Right atrium auricular region (tissue), 2 donors: ENCODE measurements around the gene TAOK3. TPM values are rescaled to one million over a fixed set of nuclear protein-coding genes. Genes with fewer than 3 reads are reported as not detected.

Source experiments
- DNase-seq: peaks from one replicate; pipeline ENCODE4 v3.0.0-alpha.2; 2019; ENCODE audit warnings: low spot score
- H3K27ac ChIP-seq, 2 donors: fragments of 200-600 bp; sonication (generic); 1 replicate in 1 of 2; 2 replicates in 1 of 2; pipeline ENCODE4 v1.5.1; 2016 to 2019
- H3K27me3 ChIP-seq, 2 donors: fragments of 200-600 bp; sonication (generic); one replicate each; pipeline versions ENCODE4 v1.5.1 to v1.6.0; 2017 to 2019
- H3K36me3 ChIP-seq: fragments of 200-600 bp; sonication (generic); one replicate; pipeline ENCODE4 v1.5.1; 2016
- H3K4me1 ChIP-seq, 2 donors: fragments of 200-600 bp; sonication (generic); one replicate each; pipeline versions ENCODE4 v1.5.1 to v1.6.0; 2017 to 2019
- H3K4me3 ChIP-seq, 2 donors: fragments of 200-600 bp; sonication (generic); 1 replicate in 1 of 2; 2 replicates in 1 of 2; pipeline ENCODE4 v1.5.1; 2017 to 2019; ENCODE audit warnings: mild to moderate bottlenecking in 1 of 2, moderate library complexity in 1 of 2
- H3K9me3 ChIP-seq, 2 donors: fragments of 200-600 bp; sonication (generic); one replicate each; pipeline ENCODE4 v1.5.1; 2019
- total RNA-seq, 2 donors: library from RNA; depleted of rRNA; stranded (reverse); fragments of >200 nt; gene quantifications; one replicate each; pipeline ENCODE4 v1.1.0, GENCODE V29; 2016
- TF ChIP-seq, protein P1 (sequence below), 2 donors: fragments of 200-600 bp; sonication (generic); IDR thresholded peaks; one replicate each; pipeline ENCODE4 v1.5.1; 2019; ENCODE audit warnings: antibody characterized with exemption in 2 of 2

Gene TAOK3
- total RNA-seq, 2 donors from 2014 or later, result 18.1 to 21.1 TPM

DNA sequence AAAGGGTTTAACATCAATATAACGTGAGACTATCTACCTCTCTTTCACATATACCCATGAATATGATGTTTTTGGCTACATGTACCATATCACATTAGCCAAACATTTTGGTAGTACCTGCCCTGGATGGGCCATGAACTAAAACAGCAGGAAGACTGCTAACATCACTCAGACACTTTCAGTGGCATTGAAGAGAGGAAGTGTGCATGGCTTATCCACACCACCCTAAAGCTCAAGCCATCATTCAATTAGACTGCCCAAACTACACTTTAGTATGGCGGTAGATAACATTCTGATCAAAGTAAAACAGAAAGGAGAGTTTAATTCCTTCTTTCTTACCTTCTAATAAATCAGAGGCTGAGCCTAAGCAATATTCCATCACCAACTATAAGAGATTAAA lies 133.8 kb downstream of the TAOK3 start:
- Histone ChIP-seq H3K27ac (no peak overlapping the region), H3K36me3 (peaks cover under 1% of the 10 kb centered on the region), H3K9me3 (no peaks in the 10 kb centered on the region), H3K27me3 (no peaks in the 10 kb centered on the region), H3K4me3 (no peak overlapping the region), H3K4me1 (no peaks in the 10 kb centered on the region)
- no peak for DNase-seq
- TF ChIP-seq, protein P1, sequence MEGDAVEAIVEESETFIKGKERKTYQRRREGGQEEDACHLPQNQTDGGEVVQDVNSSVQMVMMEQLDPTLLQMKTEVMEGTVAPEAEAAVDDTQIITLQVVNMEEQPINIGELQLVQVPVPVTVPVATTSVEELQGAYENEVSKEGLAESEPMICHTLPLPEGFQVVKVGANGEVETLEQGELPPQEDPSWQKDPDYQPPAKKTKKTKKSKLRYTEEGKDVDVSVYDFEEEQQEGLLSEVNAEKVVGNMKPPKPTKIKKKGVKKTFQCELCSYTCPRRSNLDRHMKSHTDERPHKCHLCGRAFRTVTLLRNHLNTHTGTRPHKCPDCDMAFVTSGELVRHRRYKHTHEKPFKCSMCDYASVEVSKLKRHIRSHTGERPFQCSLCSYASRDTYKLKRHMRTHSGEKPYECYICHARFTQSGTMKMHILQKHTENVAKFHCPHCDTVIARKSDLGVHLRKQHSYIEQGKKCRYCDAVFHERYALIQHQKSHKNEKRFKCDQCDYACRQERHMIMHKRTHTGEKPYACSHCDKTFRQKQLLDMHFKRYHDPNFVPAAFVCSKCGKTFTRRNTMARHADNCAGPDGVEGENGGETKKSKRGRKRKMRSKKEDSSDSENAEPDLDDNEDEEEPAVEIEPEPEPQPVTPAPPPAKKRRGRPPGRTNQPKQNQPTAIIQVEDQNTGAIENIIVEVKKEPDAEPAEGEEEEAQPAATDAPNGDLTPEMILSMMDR (IDR thresholded peaks at IDR 0.05), result no peak

DNA sequence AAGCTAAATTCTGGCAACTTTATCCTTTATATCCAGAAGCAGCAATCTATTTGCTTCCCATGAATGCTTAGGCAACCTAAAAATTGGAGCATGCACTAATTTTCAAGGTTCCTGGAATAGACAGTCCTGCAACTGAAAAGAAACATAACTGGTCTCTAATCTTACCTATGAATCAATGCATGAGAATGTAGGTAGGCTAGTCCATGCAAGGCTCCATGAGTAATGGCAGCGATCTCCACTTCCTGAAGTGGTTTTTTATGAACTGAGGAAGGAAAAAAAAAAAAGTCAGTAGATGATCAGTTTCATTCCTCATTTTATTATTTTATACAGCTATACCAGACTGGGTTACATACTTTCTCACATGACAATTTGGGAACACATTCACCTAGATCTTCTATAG lies 134.8 kb downstream of the TAOK3 start:
- Histone ChIP-seq H3K4me3 (no peak overlapping the region), H3K9me3 (no peaks in the 10 kb centered on the region), H3K27ac (no peak overlapping the region), H3K36me3 (no peaks in the 10 kb centered on the region), H3K27me3 (no peaks in the 10 kb centered on the region), H3K4me1 (no peaks in the 10 kb centered on the region)
- DNase-seq, result no peak
- TF ChIP-seq, protein P1 (IDR thresholded peaks at IDR 0.05), result no peak

DNA sequence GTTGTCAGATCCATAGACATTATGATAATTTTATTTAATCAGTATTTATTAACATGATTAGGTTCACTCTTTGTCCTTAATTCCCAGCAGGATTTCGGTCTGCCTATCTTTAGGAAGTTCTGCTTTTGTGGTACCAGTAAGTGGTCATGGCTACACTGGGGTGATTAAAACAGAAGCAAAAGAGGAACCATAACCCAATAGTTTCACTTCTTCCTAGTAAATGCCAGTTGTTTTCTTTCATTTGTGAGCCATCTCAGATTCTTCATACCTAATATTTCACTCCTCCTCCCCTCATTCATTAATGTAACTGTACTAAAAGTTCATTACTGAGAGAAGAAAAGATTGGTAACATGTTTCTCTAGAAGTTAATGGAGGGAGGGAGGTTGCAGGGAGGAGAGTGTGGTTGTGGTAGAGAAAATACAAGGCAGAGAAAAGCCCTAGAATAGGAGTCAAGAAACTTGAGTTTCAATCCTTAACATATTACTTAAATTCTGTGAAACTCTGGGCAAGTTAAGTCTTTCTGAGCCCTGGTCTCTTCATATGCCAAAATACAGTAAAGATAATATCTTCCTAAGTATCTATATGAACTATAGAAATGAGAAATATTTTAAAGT lies 135.5 kb downstream of the TAOK3 start:
- TF ChIP-seq, protein P1 (IDR thresholded peaks at IDR 0.05), result no peak
- Histone ChIP-seq H3K36me3 (no peaks in the 10 kb centered on the region), H3K27ac (no peak overlapping the region)

DNA sequence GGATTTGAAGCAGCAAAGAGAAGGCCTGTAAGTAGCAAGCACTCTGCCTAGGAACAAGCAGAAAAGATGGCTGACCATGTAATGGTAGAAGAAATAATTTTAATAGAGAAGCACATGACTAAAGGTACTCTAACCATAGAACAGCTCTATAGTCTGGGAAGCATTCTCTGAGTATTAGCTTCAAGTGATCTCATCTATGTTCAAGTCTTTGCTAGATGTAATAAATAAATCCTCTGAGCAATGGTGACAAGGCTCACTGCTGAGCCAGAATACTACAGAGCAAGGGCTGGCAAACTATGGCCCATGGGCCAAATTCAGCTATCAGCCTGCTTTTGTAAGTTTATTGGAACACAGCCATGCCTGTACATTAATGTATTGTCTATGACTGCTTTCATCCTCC lies 152.0 kb downstream of the TAOK3 start:
- no peaks in the 10 kb centered on the region for H3K4me1 ChIP-seq
- TF ChIP-seq, protein P1 (IDR thresholded peaks at IDR 0.05), result no peak
- no peak overlapping the region for H3K27ac ChIP-seq
- H3K27me3 ChIP-seq, result no peaks in the 10 kb centered on the region
- H3K9me3 ChIP-seq, result no peaks in the 10 kb centered on the region
- H3K36me3 ChIP-seq, result no peaks in the 10 kb centered on the region
- H3K4me3 ChIP-seq, result no peak overlapping the region
- DNase-seq, result no peak

More for the DNA sequence above, 135.5 kb downstream of the TAOK3 start:
- H3K9me3 ChIP-seq, result no peaks in the 10 kb centered on the region
- no peaks in the 10 kb centered on the region for H3K27me3 ChIP-seq
- H3K4me3 ChIP-seq, result no peak overlapping the region
- no peak for DNase-seq
- no peaks in the 10 kb centered on the region for H3K4me1 ChIP-seq

DNA sequence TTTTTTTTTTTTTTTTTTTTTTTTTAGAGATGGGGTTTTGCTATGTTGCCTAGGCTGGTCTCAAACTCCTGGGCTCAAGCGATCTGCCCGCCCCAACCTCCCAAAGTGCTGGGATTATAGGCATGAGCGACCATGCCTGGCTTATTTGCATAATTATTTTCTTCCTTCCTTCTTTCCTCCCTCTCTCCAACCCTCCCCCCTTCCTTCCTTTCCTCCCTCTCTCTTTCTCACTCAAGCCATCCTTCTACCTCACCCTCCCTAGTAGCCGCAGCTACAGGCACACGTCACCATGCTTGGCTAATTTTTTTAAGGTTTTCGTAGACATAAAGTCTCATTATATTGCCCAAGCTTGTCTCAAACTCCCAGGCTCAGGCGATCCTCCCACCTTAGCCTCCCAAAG lies 152.9 kb downstream of the TAOK3 start:
- DNase-seq, result no peak
- Histone ChIP-seq H3K4me1 (no peaks in the 10 kb centered on the region), H3K9me3 (no peaks in the 10 kb centered on the region), H3K36me3 (no peaks in the 10 kb centered on the region), H3K4me3 (no peak overlapping the region), H3K27me3 (no peaks in the 10 kb centered on the region), H3K27ac (no peak overlapping the region)
- TF ChIP-seq, protein P1 (IDR thresholded peaks at IDR 0.05), result no peak

DNA sequence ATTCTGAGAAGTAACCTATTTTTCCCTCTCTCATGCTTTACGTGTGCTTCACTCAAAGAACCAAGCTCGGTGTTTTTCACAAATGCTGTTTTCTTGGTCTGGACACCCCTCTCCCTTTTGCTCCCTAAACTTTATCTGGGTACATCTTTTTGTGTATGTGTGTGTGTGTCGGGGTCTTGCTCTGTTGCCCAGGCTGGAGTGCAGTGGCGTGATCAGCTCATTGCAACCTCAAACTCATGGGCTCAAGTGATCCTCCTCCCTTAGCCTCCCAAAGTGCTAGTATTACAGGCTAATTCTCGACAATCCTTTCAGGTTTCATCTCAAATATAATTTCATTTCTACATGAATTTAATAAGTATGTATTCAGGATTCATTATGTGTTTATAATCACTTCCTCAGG lies 153.6 kb downstream of the TAOK3 start:
- peaks cover under 1% of the 10 kb centered on the region for H3K36me3 ChIP-seq
- no peak for DNase-seq
- no peak overlapping the region for H3K27ac ChIP-seq
- H3K9me3 ChIP-seq, result no peaks in the 10 kb centered on the region
- H3K4me3 ChIP-seq, result no peak overlapping the region
- TF ChIP-seq, protein P1 (IDR thresholded peaks at IDR 0.05), result no peak
- no peaks in the 10 kb centered on the region for H3K27me3 ChIP-seq
- no peaks in the 10 kb centered on the region for H3K4me1 ChIP-seq
